GM21381 (cell line): Measurements from ENCODE around the gene SBDS.

Experiments
- ATAC-seq: cut with Tn5 transposase; IDR thresholded peaks from one replicate; pipeline ENCODE4 v1.9.1; 2021; ENCODE audit warnings: mild to moderate bottlenecking, moderate library complexity; ENCODE audit not compliant: unreplicated experiment

The SBDS gene

GRCh38 chr7:66948480-66949109, 46.8 kb downstream of the SBDS start:
- ATAC-seq, result no peak

- no peak for ATAC-seq
Measured at GRCh38 chr7:66946545-66946944, 48.8 kb downstream of the SBDS start.

- ATAC-seq, result no peak
Measured at GRCh38 chr7:66939325-66939724, 56.1 kb downstream of the SBDS start.

- no peak for ATAC-seq
Measured at GRCh38 chr7:66937940-66938339, 57.4 kb downstream of the SBDS start.
